ENCODE results near the gene ROBO2.

The ROBO2 gene

GRCh38 chr3:77513542-77513941, 473.6 kb downstream of the ROBO2 start:
- TF ChIP-seq CTCF (IDR thresholded peaks at IDR 0.05; ENCODE audit: borderline replicate concordance, control extremely low read depth, extremely low read depth, insufficient read depth, missing control alignments): no peak
- in situ Hi-C loops (cut with MboI; ENCODE audit: low sequenced_read_pairs, unreplicated experiment): no loop called here
- no peak for DNase-seq (ENCODE audit: low spot score)

DNA sequence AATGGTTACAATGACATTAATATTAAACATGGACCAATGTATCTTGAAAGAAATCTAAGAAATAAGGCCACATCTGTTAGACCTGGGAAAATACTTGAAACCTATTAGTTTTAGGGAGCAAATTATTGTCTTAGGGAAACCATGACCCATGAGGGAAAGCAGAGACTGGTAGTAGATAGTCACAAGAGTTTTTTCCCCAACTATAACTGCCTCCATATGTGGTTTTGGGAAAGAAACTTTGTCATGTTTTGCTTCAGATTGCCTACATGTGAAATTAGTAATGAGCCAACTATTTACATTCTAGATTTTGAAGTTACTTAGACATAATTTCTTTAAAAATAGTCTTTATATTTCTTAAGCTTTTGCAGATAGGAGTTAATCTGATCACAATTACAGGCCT, 474.9 kb downstream of the ROBO2 start:
- no peak for TF ChIP-seq CTCF (IDR thresholded peaks at IDR 0.05; ENCODE audit: borderline replicate concordance, control extremely low read depth, extremely low read depth, insufficient read depth, missing control alignments)
- in situ Hi-C loops (cut with MboI; ENCODE audit: low sequenced_read_pairs, unreplicated experiment): no loop called here
- DNase-seq (ENCODE audit: low spot score): no peak

DNA sequence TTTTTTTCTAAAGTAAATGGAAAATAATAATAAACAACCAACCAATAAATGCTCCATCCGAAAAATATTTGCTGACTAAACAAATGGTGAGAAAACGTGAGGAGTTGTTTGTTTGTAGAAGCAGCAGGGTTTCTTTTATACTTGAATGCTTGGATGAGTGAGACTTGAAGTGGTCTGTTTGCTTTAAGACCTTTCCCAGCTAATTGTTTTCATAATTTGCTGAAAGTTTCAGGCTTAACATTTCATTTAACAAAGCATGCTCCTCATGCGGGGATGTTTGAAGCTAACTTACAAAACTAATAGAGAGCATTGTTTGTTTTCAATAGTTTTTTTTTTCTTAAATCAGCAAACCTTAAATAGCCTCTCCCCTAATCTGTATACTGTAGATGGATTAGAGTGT, 484.6 kb downstream of the ROBO2 start:
- in situ Hi-C loops (cut with MboI; ENCODE audit: low sequenced_read_pairs, unreplicated experiment): no loop called here
- no peak for TF ChIP-seq CTCF (IDR thresholded peaks at IDR 0.05; ENCODE audit: borderline replicate concordance, control extremely low read depth, extremely low read depth, insufficient read depth, missing control alignments)
- DNase-seq (ENCODE audit: low spot score): no peak

DNA sequence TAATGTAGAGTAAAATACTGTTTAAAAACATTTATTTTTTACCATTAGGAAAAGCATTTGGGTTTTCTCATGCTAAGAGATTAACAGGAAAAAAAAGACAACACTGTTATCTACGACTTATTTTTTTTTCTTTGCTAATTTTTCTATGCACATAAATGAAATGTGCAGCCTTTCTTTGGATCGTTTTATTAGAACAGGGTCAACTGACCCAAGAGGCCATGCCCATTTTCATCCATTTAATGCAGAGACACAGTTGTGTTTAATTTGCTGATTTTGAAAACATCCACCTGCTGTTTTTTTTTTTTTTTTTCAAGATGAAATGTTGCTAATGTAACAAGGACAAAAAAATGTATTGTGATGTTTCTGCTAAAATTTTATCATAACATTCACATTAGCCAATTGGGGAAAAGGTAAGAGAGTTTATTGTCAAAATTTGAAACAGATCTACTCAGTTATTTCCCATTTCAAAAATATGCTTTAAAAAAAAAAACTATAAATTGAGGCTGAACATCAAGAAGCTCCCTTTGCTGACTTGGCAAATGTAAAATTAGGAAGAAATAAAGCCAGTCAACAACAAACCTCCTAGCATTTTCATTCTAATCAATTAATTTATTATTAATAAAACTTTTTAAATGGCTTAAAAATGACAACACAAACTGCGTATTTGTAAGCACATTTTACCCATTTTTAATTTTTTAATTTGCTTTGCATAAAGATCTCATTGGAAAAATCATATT, 485.2 kb downstream of the ROBO2 start:
- in situ Hi-C loops (cut with MboI; ENCODE audit: low sequenced_read_pairs, unreplicated experiment): no loop called here
- TF ChIP-seq CTCF (IDR thresholded peaks at IDR 0.05; ENCODE audit: borderline replicate concordance, control extremely low read depth, extremely low read depth, insufficient read depth, missing control alignments): no peak
- DNase-seq (ENCODE audit: low spot score): no peak

DNA sequence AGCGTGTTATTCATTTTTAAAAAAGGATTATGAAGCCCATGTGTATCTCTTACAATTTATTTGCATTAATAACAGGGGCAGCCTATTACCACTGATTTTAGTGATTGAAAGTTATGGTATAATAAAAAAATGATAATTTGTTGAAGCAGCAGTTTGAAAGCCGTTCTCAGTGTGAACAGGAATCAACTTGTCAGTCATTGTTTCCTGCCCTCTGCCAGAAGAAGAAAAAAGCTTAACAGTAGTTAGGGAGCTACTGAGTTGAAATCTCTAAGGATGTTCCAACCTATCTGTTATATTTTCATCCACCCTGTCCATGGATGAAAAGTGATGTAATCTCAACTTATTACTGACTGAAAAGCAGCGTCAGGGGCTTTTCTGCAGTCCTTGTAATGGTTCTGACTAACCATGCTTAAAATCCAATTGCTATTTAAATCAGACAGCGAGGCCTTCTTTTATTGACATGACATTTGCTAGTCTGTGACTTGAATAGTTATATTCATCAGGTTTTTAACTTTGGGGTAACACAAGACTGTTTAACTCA, 486.7 kb downstream of the ROBO2 start:
- in situ Hi-C loops (cut with MboI; ENCODE audit: low sequenced_read_pairs, unreplicated experiment): no loop called here
- no peak for DNase-seq (ENCODE audit: low spot score)
- TF ChIP-seq CTCF (IDR thresholded peaks at IDR 0.05; ENCODE audit: borderline replicate concordance, control extremely low read depth, extremely low read depth, insufficient read depth, missing control alignments): no peak

DNA sequence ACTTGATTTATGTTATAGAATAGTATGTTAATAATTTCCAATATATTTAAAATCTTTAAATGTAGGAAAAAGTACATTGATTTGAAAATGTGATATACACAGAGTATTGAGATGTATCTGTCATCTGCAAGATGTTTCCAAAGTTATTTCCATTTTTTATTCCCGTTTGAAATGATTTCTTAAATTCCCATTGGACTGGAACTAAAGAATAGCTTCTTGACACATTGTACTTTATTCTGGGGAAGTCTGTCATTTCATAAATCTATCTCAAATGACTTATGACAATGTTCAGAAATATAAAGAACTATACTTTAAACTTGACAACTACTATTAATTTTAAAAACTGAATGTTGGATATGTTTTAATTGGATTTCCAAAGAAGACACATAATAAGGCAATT, 489.6 kb downstream of the ROBO2 start:
- no peak for TF ChIP-seq CTCF (IDR thresholded peaks at IDR 0.05; ENCODE audit: borderline replicate concordance, control extremely low read depth, extremely low read depth, insufficient read depth, missing control alignments)
- in situ Hi-C loops (cut with MboI; ENCODE audit: low sequenced_read_pairs, unreplicated experiment): no loop called here
- no peak for DNase-seq (ENCODE audit: low spot score)
